Stimulated activated CD8-positive, alpha-beta memory T cell treated with anti-CD3 and anti-CD28 coated beads, Interleukin-15, amount 100 ng/mL, for 4 hours (primary cell): Measurements from ENCODE around the gene TKT.
"Not testable (repeated sequence)": the region's sequence is repeated elsewhere in the genome, so short reads cannot be mapped to it uniquely, and the experiment has no call there.

Source experiments
- DNase-seq, 2 donors: peaks; one replicate each; pipeline ENCODE4 v3.0.0-alpha.2; 2020; ENCODE audit warnings: low read depth in 2 of 2

TKT gene, protein sequence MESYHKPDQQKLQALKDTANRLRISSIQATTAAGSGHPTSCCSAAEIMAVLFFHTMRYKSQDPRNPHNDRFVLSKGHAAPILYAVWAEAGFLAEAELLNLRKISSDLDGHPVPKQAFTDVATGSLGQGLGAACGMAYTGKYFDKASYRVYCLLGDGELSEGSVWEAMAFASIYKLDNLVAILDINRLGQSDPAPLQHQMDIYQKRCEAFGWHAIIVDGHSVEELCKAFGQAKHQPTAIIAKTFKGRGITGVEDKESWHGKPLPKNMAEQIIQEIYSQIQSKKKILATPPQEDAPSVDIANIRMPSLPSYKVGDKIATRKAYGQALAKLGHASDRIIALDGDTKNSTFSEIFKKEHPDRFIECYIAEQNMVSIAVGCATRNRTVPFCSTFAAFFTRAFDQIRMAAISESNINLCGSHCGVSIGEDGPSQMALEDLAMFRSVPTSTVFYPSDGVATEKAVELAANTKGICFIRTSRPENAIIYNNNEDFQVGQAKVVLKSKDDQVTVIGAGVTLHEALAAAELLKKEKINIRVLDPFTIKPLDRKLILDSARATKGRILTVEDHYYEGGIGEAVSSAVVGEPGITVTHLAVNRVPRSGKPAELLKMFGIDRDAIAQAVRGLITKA

DNA sequence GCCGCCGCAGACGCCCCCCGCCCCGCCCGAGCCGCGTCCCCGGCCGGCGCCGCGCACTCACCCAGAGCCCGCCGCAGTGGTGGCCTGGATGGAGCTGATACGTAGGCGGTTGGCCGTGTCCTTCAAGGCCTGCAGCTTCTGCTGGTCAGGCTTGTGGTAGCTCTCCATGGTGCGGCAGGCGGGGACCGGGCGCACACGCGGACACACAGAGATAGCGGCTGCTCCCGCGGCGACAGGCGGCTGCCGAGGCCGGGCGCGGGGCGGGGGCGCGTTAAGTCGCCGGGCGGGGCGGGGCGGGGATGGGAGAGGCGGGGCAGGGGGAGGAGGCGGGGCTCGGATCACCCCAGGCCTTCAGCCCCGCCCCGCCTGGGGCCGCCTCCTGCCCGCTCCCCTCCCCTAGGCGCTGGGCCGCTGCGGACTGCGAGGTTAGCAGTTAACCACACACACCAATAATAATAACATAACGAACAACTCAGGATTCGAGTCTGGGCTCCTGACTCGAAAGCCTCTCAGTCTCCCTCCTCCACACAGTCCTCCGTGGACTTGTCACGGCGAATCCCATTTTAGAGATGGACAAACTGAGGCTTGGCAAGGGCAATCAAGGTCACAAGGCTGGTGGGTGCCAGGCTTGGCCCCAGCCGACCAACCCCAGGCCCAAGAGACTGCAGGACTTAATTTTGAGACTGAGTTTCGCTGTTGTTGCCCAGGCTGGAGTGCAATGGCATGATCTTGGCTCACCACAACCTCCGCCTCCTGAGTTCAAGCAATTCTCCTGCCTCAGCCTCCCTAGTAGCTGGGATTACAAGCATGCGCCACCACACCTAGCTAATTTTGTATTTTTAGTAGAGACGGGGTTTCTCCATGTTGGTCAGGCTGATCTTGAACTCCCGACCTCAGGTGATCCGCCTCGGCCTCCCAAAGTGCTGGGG is at the start of gene TKT:
Gene TKT, minus strand, starts transcription at position 248 of the 929 bp plus-strand sequence. Its CDS starts 80 bp downstream, at position 168.
- DNase-seq, result peak; percentile 48 to 65

DNA sequence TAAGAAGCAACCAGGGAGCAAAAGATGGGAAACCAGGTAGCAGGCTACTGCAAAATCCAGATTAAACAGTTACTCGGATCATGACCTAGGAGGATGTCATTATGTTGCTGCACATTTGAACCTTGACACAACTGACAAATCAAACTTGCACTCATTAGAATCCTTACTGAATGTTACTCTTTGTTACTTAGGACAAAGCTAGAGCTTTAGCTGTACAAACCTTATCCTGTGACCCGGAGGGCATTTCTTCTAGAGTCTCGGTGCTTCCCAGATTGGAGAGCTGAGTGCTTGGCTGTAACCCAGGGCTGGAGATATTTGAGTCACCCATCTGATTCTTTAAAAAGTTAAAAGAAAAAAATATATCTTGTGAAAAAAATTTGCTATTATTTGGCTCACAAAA is 48.1 kb upstream of the TKT start:
- DNase-seq, result no peak

GRCh38 chr3:53303549-53303948 is 47.7 kb upstream of the TKT start:
- no peak for DNase-seq

GRCh38 chr3:53300826-53301225 is 45.0 kb upstream of the TKT start:
- no peak for DNase-seq

DNA sequence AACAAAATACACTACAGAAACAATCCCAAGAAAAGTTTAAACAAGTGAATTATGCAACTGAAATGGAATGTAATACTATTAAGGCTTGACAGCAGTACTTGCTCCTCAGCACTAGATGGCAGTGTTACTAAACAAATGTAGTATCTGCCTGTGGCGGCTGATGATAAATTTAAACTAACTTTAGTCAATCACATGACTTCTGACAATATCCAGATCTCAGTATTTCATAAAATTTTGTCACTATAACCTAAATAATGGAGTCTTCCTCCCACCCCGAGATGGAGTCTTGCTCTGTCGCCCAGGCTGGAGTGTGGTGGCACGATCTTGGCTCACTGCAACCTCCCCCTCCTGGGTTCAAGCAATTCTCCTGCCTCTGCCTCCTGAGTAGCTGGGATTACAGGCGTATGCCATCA is 43.8 kb upstream of the TKT start:
- DNase-seq, result not testable (repeated sequence)

DNA sequence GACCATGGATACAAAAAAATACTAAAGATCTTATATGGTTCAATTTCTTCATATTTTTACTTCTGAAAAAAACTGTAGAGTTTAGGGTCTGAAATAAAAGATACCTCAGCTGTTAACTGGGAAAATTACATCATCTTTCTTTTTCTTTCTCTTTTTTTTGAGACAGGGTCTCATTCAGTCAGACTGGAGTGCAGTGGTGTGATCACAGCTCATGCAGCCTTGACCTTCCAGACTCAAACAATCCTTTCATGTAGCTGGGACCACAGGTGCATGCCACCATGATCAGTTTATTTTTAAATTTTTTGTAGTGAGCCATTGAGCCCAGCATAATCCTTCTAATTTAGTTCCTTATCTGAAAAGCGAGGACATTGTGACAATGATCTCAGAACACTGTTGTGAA is 39.6 kb upstream of the TKT start:
- DNase-seq, result no peak

GRCh38 chr3:53293867-53294266 is 38.0 kb upstream of the TKT start:
- DNase-seq, result no peak

GRCh38 chr3:53288214-53288613 is 32.4 kb upstream of the TKT start:
- DNase-seq, result no peak

DNA sequence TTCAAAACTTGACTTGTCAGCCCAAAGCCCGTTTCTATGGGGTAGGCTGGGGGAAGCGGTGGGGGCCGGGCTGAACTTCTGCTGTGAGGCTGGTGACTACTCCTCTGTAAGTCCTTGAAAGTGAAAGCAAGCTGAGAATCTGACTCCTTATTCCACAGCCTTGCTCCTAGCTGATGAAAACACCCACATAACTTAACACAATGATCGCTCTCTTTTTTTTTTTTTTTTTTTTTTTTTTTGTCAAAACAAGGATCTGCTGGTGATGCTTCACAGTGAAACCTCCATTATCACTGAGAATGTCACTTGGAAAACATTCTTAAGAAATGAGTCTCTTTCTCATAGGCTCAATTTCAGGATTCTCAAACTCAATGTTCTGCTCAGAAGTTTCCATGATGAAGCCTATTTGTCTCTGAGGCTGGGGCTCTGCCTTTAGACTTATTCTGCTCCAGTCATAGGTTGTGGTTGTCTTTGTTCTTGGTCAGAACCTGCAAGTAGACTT is 31.4 kb upstream of the TKT start:
- no peak for DNase-seq

- DNase-seq, result no peak
Measured at GRCh38 chr3:53286727-53287126, 30.9 kb upstream of the TKT start.

DNA sequence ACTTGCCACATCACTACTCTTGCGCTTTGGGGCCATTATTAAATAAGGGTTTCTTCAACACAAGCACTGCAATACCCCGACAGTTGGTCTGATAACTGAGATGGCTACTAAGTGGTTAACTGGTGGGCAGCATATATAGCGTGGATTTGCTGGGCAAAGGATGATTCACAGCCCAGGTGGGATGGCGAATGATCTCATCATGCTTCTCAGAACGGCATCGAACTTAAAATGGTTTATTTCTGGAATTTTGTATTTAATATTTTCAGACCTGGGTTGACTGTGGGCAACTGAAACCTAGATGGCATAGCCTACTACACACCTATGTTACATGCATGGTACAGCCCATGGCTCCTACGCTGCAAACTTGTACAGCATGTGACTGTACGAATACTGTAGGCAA is 26.8 kb upstream of the TKT start:
- no peak for DNase-seq

GRCh38 chr3:53278667-53279066 is 22.8 kb upstream of the TKT start:
- no peak for DNase-seq

DNA sequence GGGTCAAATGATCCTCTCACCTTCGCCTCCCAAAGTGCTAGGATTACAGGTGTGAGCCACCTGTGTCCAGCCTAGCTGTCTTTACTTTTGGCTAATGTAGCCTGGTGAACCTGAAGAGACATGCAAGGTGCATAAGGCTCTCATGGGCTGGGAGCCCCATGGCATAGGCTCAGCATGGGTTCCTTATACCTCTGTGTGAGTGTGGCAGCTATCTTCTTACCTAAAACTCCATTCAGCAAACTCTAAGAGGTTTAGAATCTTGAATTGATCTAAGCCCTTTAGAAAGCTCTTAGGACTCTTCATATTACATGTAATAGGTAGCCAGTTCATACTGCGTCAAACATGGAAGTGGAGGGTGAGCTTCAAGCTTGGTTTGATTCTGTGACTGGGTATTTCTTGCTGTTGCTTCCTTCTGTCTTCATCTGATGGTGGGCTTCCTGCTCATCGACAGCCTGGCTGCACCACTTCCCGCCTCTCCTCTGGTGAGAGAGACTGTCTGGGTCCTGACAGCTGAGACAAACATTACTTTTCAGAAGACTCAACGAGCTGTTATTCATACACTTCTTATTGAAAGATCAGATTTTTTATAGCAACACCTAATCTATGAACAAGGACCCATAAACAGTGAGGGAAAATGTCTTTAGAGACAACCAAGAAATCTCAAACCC is 19.2 kb upstream of the TKT start:
- DNase-seq, result no peak

- DNase-seq, result no peak
Measured at GRCh38 chr3:53273146-53273670, 17.4 kb upstream of the TKT start.

GRCh38 chr3:53269888-53270880 is 14.4 kb upstream of the TKT start:
- DNase-seq, result no peak

- not testable (repeated sequence) for DNase-seq
Measured at GRCh38 chr3:53269193-53269592, 13.4 kb upstream of the TKT start.

DNA sequence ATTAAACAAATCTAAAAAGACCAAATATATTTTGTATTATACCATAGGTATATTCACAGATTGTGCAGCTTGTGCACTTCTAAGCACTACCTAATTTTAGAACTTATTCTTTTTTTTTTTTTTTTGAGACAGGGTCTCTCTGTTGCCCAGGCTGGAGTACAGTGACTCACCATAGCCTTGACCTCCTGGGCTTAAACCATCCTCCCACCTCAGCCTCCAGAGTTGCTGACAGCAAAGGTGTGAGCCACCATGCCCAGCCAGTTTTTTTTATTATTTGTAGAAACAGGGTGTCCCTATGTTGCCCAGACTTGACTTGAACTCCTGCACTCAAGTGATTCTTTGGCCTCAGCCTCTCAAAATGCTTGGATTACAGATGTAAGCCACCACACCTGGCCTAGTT is 11.9 kb upstream of the TKT start:
- no peak for DNase-seq

GRCh38 chr3:53264718-53265117 is 8.9 kb upstream of the TKT start:
- no peak for DNase-seq

DNA sequence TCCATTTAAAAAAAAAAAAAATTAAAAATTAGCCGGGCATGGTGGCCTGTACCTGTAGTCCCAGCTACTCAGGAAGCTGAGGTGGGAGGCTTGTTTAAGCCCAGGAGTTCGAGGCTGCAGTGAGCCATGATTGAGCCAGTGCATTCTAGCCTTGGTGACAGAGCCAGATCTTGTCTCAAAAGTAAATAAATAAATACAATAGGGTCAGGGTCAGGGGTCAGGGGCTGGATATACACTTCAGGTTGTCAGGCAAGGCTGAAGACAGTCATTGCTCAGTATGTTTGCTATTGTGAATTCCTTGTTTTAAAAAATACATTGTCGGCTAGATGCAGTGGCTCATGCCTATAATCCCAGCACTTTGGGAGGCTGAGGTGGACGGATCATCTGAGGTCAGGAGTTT is 8.1 kb upstream of the TKT start:
- no peak for DNase-seq

GRCh38 chr3:53261712-53262111 is 5.9 kb upstream of the TKT start:
- no peak for DNase-seq
